PC-9 (cell line): ENCODE results near the gene MCM6. TPM values are rescaled to one million over a fixed set of nuclear protein-coding genes. Genes with fewer than 3 reads are reported as not detected.

Experiments used
- BruUV-seq: library from RNA; stranded (reverse); fragments of 400-500 nt; replicated peaks from 2 replicates; lab custom pipeline; 2021; lab: Mats Ljungman, UMichigan
- CTCF ChIA-PET: fragments of 300-600 bp; sonication (Branson Sonifier 250); formaldehyde crosslinking; loops from one replicate; lab custom pipeline; 2022; ENCODE audit warnings: antibody characterized with exemption; lab: Charles Lee
- POLR2A ChIA-PET: fragments of 300-600 bp; sonication (Branson Sonifier 250); formaldehyde crosslinking; loops from one replicate; lab custom pipeline; 2022; ENCODE audit warnings: antibody characterized with exemption; ENCODE audit not compliant: unreplicated experiment; lab: Charles Lee
- DNase-seq, 2 experiments: peaks; one replicate each; pipeline versions ENCODE4 v3.0.0 to v3.0.0-alpha.2; 2015 to 2022; ENCODE audit warnings: mixed read lengths in 1 of 2
- H2AFZ ChIP-seq: fragments of 200-600 bp; sonication (generic); 2 replicates; pipeline ENCODE4 v1.8.1; 2017; ENCODE audit warnings: antibody characterized with exemption
- H3F3A ChIP-seq: fragments of 200-600 bp; sonication (generic); 2 replicates; pipeline ENCODE4 v1.8.1; 2017; ENCODE audit warnings: antibody characterized with exemption, mild to moderate bottlenecking, low read depth; ENCODE audit not compliant: insufficient read depth
- H3K27ac ChIP-seq: fragments of 200-600 bp; sonication (generic); 2 replicates; pipeline ENCODE4 v1.6.1; 2016; ENCODE audit warnings: mixed run types
- H3K27me3 ChIP-seq: fragments of 200-600 bp; sonication (generic); 2 replicates; pipeline ENCODE4 v1.6.1; 2016; ENCODE audit warnings: low read depth, mixed run types; ENCODE audit not compliant: insufficient read depth
- H3K36me3 ChIP-seq: fragments of 200-600 bp; sonication (generic); 2 replicates; pipeline ENCODE4 v1.6.1; 2016; ENCODE audit warnings: low read depth, mixed run types
- H3K4me1 ChIP-seq: fragments of 200-600 bp; sonication (generic); replicated peaks from 2 replicates; pipeline ENCODE4 v1.6.1; 2016; ENCODE audit warnings: mixed run types; ENCODE audit not compliant: insufficient read depth
- H3K4me2 ChIP-seq: fragments of 200-600 bp; sonication (generic); 2 replicates; pipeline ENCODE4 v1.6.1; 2017; ENCODE audit warnings: mixed run types
- H3K4me3 ChIP-seq: fragments of 200-600 bp; sonication (generic); 2 replicates; pipeline ENCODE4 v1.6.1; 2016; ENCODE audit warnings: mixed run types
- H3K79me2 ChIP-seq: fragments of 200-600 bp; sonication (generic); 2 replicates; pipeline ENCODE4 v1.6.1; 2017; ENCODE audit warnings: low read depth, mixed run types
- H3K9me2 ChIP-seq: fragments of 200-600 bp; sonication (generic); 2 replicates; pipeline ENCODE4 v1.8.1; 2017; ENCODE audit warnings: mild to moderate bottlenecking; ENCODE audit not compliant: insufficient read depth
- H3K9me3 ChIP-seq: fragments of 200-600 bp; sonication (generic); 2 replicates; pipeline ENCODE4 v1.8.1; 2016; ENCODE audit warnings: low read depth; ENCODE audit not compliant: insufficient read depth
- H4K20me1 ChIP-seq: fragments of 200-600 bp; sonication (generic); 2 replicates; pipeline ENCODE4 v1.8.1; 2017; ENCODE audit not compliant: insufficient read depth
- EZH2 ChIP-seq: fragments of 200-600 bp; sonication (generic); IDR thresholded peaks from 2 replicates; pipeline ENCODE4 v1.8.0; 2017; ENCODE audit warnings: antibody characterized with exemption, low read depth
- intact Hi-C: fragments of 100-400 bp; cut with micrococcal nuclease; formaldehyde crosslinking; loops from one replicate; pipeline ENCODE4 v1.10.0; 2022; ENCODE audit not compliant: unreplicated experiment
- total RNA-seq: library from RNA; stranded (reverse); gene quantifications from 2 replicates; pipeline ENCODE4 v1.2.3, GENCODE V29; 2021
- TF ChIP-seq, protein P1 (sequence below): fragments of 200-600 bp; sonication (generic); conservative IDR thresholded peaks from 2 replicates; pipeline ENCODE4 v1.6.1; 2017; ENCODE audit warnings: mixed run types, antibody characterized with exemption, mild to moderate bottlenecking, moderate library complexity

Gene MCM6
- total RNA-seq, 1 experiment from 2014 or later: 33.1 TPM

DNA sequence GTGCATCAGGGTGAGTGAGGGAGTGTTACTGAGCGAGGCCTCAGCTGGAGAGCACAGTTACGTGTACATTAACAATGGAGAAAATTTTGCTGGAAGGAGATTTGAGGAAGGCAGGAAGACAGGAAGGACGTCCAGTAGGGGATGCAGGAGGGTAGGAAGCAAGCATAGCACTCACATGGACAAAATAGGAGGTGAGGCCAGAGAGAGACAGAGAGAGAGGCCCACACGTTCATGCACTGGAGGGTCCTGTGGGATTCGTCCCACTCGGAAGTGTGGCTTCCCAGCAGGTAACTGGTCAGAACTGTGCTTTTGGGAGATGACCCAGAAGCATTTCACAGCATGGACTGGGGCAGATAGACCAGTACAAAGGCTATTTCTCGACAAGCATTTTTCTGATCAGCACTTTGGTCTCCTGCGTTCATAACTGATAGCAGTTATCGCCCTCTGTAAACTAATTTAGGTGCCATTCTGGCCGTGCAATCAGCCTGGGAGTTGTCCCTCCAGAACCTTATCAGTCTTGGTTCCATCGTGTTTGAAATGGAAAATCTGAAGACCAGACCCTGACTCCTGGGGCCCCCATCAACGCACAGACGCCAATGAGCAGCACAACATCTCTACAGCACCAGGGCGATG lies 44.9 kb downstream of the MCM6 start:
- Histone ChIP-seq H3K79me2 (no peaks in the 10 kb centered on the region), H3K4me1 (no peaks in the 10 kb centered on the region), H3K4me2 (no peak overlapping the region), H3K27ac (no peak overlapping the region), H3K4me3 (no peak overlapping the region), H3F3A (no peaks in the 10 kb centered on the region), H4K20me1 (no peaks in the 10 kb centered on the region), H3K9me2 (no peaks in the 10 kb centered on the region), H3K9me3 (no peaks in the 10 kb centered on the region), H3K36me3 (no peaks in the 10 kb centered on the region), H2AFZ (no peak overlapping the region), H3K27me3 (no peaks in the 10 kb centered on the region)
- no TSS peak for BruUV-seq
- intact Hi-C loops: no loop called here
- CTCF ChIA-PET: no interaction called here
- TF ChIP-seq EZH2: no peak
- TF ChIP-seq, protein P1, sequence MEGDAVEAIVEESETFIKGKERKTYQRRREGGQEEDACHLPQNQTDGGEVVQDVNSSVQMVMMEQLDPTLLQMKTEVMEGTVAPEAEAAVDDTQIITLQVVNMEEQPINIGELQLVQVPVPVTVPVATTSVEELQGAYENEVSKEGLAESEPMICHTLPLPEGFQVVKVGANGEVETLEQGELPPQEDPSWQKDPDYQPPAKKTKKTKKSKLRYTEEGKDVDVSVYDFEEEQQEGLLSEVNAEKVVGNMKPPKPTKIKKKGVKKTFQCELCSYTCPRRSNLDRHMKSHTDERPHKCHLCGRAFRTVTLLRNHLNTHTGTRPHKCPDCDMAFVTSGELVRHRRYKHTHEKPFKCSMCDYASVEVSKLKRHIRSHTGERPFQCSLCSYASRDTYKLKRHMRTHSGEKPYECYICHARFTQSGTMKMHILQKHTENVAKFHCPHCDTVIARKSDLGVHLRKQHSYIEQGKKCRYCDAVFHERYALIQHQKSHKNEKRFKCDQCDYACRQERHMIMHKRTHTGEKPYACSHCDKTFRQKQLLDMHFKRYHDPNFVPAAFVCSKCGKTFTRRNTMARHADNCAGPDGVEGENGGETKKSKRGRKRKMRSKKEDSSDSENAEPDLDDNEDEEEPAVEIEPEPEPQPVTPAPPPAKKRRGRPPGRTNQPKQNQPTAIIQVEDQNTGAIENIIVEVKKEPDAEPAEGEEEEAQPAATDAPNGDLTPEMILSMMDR: no peak
- POLR2A ChIA-PET: no interaction called here
- DNase-seq: no peak

DNA sequence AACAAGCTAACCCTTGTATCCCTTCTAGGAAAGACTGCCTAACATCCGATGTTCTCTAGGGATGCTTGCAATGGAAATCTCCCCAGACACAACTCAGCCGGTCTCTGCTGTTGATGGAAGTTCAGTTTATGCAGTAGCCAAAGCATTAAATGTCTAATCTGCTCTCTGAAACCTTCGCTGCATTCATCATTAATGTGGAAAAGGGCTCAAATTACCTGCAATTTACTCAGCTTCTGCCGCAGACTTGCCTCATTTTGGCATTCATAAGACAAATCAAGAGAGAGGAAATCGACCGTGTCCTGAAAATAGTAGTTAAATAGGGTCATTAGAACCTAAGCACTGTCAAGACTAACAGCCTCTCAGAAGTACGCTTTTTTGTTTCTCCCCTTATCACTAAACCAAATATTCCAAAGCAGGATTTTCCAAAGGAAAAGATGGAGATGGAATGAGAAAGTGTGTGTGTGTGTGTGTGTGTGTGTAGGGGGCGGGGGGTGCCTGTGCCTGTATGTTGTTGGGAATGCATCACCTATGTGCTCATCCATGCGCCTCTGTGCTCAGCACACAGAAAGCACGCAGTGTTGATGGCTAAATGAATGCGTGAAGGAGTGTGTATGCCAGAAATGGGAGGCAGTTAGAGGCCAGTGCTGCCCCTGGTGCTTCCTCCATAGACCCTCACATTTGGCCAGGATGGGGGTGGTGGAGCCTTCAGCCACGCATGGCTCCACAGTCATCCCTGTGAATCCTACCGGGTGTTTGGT lies 46.7 kb downstream of the MCM6 start:
- Histone ChIP-seq H3K27ac (no peak overlapping the region), H4K20me1 (no peaks in the 10 kb centered on the region), H3K79me2 (no peaks in the 10 kb centered on the region), H3K27me3 (peaks cover 5% of the 10 kb centered on the region; the same call in 1 of the 2 replicates), H3K4me3 (no peak overlapping the region), H3F3A (no peaks in the 10 kb centered on the region), H3K4me2 (no peak overlapping the region), H3K4me1 (no peaks in the 10 kb centered on the region), H3K9me2 (no peaks in the 10 kb centered on the region), H3K9me3 (no peaks in the 10 kb centered on the region), H3K36me3 (no peaks in the 10 kb centered on the region), H2AFZ (no peak overlapping the region)
- POLR2A ChIA-PET: no interaction called here
- TF ChIP-seq, protein P1: no peak
- TF ChIP-seq EZH2: no peak
- CTCF ChIA-PET: no interaction called here
- intact Hi-C loops: no loop called here
- no peak for DNase-seq
- BruUV-seq: no TSS peak

DNA sequence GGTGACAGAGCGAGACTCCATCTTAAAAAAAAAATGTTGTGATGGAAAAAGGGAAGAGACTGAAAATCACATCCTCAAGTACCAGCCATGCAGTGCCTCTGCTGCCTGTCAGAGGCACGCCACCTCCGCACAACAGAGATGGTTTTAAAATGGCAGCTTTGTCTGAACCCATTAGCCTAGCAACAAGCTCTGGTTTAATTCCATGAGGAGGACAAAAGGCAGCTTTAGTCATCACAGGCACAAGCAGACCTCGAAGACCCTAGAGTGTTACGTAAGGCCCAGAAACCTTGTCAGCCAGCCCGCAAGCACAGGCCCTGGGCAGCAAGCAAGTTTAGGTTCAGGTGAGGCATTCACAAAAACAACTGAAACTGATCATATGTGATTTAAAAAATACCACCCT lies 49.7 kb downstream of the MCM6 start:
- POLR2A ChIA-PET: no interaction called here
- no peak for TF ChIP-seq EZH2
- TF ChIP-seq, protein P1: no peak
- H3K27me3 ChIP-seq: peaks cover 23% of the 10 kb centered on the region

More for the DNA sequence above, 49.7 kb downstream of the MCM6 start:
- CTCF ChIA-PET: interaction anchor here (0.6 kb wide), 1 partner anchor 1399 kb away, joined by 3 read pairs; no protein-coding TSS in a partner anchor
- H3K4me2 ChIP-seq: no peak overlapping the region
- H3K27ac ChIP-seq: no peak overlapping the region
- BruUV-seq: no TSS peak
- H4K20me1 ChIP-seq: no peaks in the 10 kb centered on the region
- H3K36me3 ChIP-seq: no peaks in the 10 kb centered on the region
- no peaks in the 10 kb centered on the region for H3K79me2 ChIP-seq
- no peak overlapping the region for H2AFZ ChIP-seq
- no peaks in the 10 kb centered on the region for H3K9me2 ChIP-seq
- H3K4me1 ChIP-seq: no peaks in the 10 kb centered on the region
- H3F3A ChIP-seq: no peaks in the 10 kb centered on the region
- H3K4me3 ChIP-seq: no peak overlapping the region
- intact Hi-C loops: no loop called here
- H3K9me3 ChIP-seq: no peaks in the 10 kb centered on the region; the same call in 1 of the 2 replicates
- no peak for DNase-seq
